Measurements from ENCODE around the gene CCDC63.

The CCDC63 gene

GRCh38 chr12:110919720-110920119 lies 72.9 kb downstream of the CCDC63 start:
- in situ Hi-C loops (cut with HindIII; ENCODE audit: low sequenced_read_pairs) = no loop called here
- no peak for DNase-seq (ENCODE audit: low read depth, low spot score)
- no peak for TF ChIP-seq CTCF (IDR thresholded peaks at IDR 0.05; ENCODE audit: low read depth, low read length)
- no peak overlapping the region for H3K4me3 ChIP-seq (ENCODE audit: low read depth, low read length)

GRCh38 chr12:110920324-110920910 lies 73.6 kb downstream of the CCDC63 start, which contains the start of gene MYL2:
Gene MYL2 (minus strand): TSS chr12:110920579. CDS start chr12:110920529, 50 bp downstream.
- no peak for TF ChIP-seq CTCF (IDR thresholded peaks at IDR 0.05; ENCODE audit: low read depth, low read length)
- H3K4me3 ChIP-seq (ENCODE audit: low read depth, low read length) = no peak within 1 kb of the TSS
- no peak for DNase-seq (ENCODE audit: low read depth, low spot score)
- in situ Hi-C loops (cut with HindIII; ENCODE audit: low sequenced_read_pairs) = no loop called here

GRCh38 chr12:110921262-110921661 lies 74.5 kb downstream of the CCDC63 start:
- peak; percentile 82 for DNase-seq (ENCODE audit: low read depth, low spot score)
- in situ Hi-C loops (cut with HindIII; ENCODE audit: low sequenced_read_pairs) = no loop called here
- H3K4me3 ChIP-seq (ENCODE audit: low read depth, low read length) = no peak overlapping the region
- no peak for TF ChIP-seq CTCF (IDR thresholded peaks at IDR 0.05; ENCODE audit: low read depth, low read length)

GRCh38 chr12:110922652-110923051 lies 75.9 kb downstream of the CCDC63 start:
- in situ Hi-C loops (cut with HindIII; ENCODE audit: low sequenced_read_pairs) = no loop called here
- no peak overlapping the region for H3K4me3 ChIP-seq (ENCODE audit: low read depth, low read length)
- TF ChIP-seq CTCF (IDR thresholded peaks at IDR 0.05; ENCODE audit: low read depth, low read length) = no peak
- DNase-seq (ENCODE audit: low read depth, low spot score) = no peak

- DNase-seq (ENCODE audit: low read depth, low spot score) = no peak
- H3K4me3 ChIP-seq (ENCODE audit: low read depth, low read length) = no peak overlapping the region
- TF ChIP-seq CTCF (IDR thresholded peaks at IDR 0.05; ENCODE audit: low read depth, low read length) = no peak
- in situ Hi-C loops (cut with HindIII; ENCODE audit: low sequenced_read_pairs) = no loop called here
These were observed 76.4 kb downstream of the CCDC63 start for GRCh38 chr12:110923192-110923591.

- no peak for TF ChIP-seq CTCF (IDR thresholded peaks at IDR 0.05; ENCODE audit: low read depth, low read length)
- DNase-seq (ENCODE audit: low read depth, low spot score) = no peak
- no peak overlapping the region for H3K4me3 ChIP-seq (ENCODE audit: low read depth, low read length)
- in situ Hi-C loops (cut with HindIII; ENCODE audit: low sequenced_read_pairs) = no loop called here
These were observed 77.0 kb downstream of the CCDC63 start for GRCh38 chr12:110923692-110924334.
